ENCODE data around the gene TNFRSF6B.

The TNFRSF6B gene

GRCh38 chr20:63734111-63734945 is 37.9 kb downstream of the TNFRSF6B start:
- no peak overlapping the region for H3K4me3 ChIP-seq (ENCODE audit: low read depth, low read length)
- no peak for TF ChIP-seq CTCF (IDR thresholded peaks at IDR 0.05; ENCODE audit: insufficient read depth, low read depth, low read length, missing control alignments)
- no peak for DNase-seq (ENCODE audit: low read depth)

GRCh38 chr20:63734946-63735858 is 38.8 kb downstream of the TNFRSF6B start:
- no peak for TF ChIP-seq CTCF (IDR thresholded peaks at IDR 0.05; ENCODE audit: insufficient read depth, low read depth, low read length, missing control alignments)
- no peak for DNase-seq (ENCODE audit: low read depth)
- no peak overlapping the region for H3K4me3 ChIP-seq (ENCODE audit: low read depth, low read length)

GRCh38 chr20:63735859-63736718 is 39.6 kb downstream of the TNFRSF6B start, which contains the start of gene LIME1:
Gene LIME1, plus strand, starts transcription at chr20:63736664. Its CDS starts 886 bp downstream, at chr20:63737550.
- H3K4me3 ChIP-seq (ENCODE audit: low read depth, low read length), result peak within 1 kb of the TSS; percentile 69

GRCh38 chr20:63736893-63737694 is 40.6 kb downstream of the TNFRSF6B start:
- H3K4me3 ChIP-seq (ENCODE audit: low read depth, low read length), result peak overlapping the region; percentile 69
- DNase-seq (ENCODE audit: low read depth), result peak; percentile 77
- TF ChIP-seq CTCF (IDR thresholded peaks at IDR 0.05; ENCODE audit: insufficient read depth, low read depth, low read length, missing control alignments), result no peak

More at GRCh38 chr20:63735859-63736718, 39.6 kb downstream of the TNFRSF6B start, which contains the start of gene LIME1:
- DNase-seq (ENCODE audit: low read depth), result peak; percentile 87
- TF ChIP-seq CTCF (IDR thresholded peaks at IDR 0.05; ENCODE audit: insufficient read depth, low read depth, low read length, missing control alignments), result peak; percentile 2

- DNase-seq (ENCODE audit: low read depth), result no peak
- H3K4me3 ChIP-seq (ENCODE audit: low read depth, low read length), result peak overlapping the region; percentile 69
- TF ChIP-seq CTCF (IDR thresholded peaks at IDR 0.05; ENCODE audit: insufficient read depth, low read depth, low read length, missing control alignments), result no peak
Measured at GRCh38 chr20:63737695-63737944, 41.2 kb downstream of the TNFRSF6B start.
